Sigmoid colon (tissue), 7 donors: ENCODE data around the gene ZIC5. TPM values are rescaled to one million over a fixed set of nuclear protein-coding genes. Genes with fewer than 3 reads are reported as not detected.

Source experiments
- DNase-seq: peaks from one replicate; pipeline ENCODE4 v3.0.0-alpha.2; 2019
- H3K27ac ChIP-seq, 4 donors: fragments of 200-600 bp; sonication (generic); one replicate each; pipeline ENCODE4 v1.5.1; 2016 to 2019; ENCODE audit warnings: mild to moderate bottlenecking in 1 of 4
- H3K27me3 ChIP-seq, 3 donors: fragments of 200-600 bp; sonication (generic); one replicate each; pipeline ENCODE4 v1.5.1; 2019; ENCODE audit warnings: mild to moderate bottlenecking in 1 of 3
- H3K36me3 ChIP-seq, 4 donors: fragments of 200-600 bp; sonication (generic); one replicate each; pipeline ENCODE4 v1.5.1; 2016 to 2019
- H3K4me1 ChIP-seq, 4 donors: fragments of 200-600 bp; sonication (generic); one replicate each; pipeline ENCODE4 v1.5.1; 2017 to 2019
- H3K4me3 ChIP-seq, 4 donors: fragments of 200-600 bp; sonication (generic); one replicate each; pipeline ENCODE4 v1.5.1; 2017 to 2019; ENCODE audit warnings: mild to moderate bottlenecking in 2 of 4, moderate library complexity in 1 of 4
- H3K9me3 ChIP-seq, 4 donors: fragments of 200-600 bp in 3 of 4; sonication (generic) in 3 of 4; one replicate each; pipeline versions ENCODE4 v1.5.1 to v1.6.1; 2013 to 2019
- EP300 ChIP-seq, 4 donors: sonication (generic); formaldehyde crosslinking; IDR thresholded peaks; one replicate each; pipeline ENCODE4 v1.6.1; 2017; ENCODE audit warnings: antibody characterized with exemption in 4 of 4
- POLR2A ChIP-seq, 2 donors: fragments of 450-650 bp; IDR thresholded peaks; one replicate each; pipeline ENCODE4 v1.6.1; 2016; ENCODE audit warnings: antibody characterized with exemption in 2 of 2, mild to moderate bottlenecking in 2 of 2, moderate library complexity in 2 of 2
- POLR2AphosphoS5 ChIP-seq, 4 donors: sonication (generic); formaldehyde crosslinking; IDR thresholded peaks; one replicate each; pipeline ENCODE4 v1.6.1; 2017; ENCODE audit warnings: antibody characterized with exemption in 4 of 4
- WGBS, 2 donors: extraction: QIAGEN DNeasy Blood & Tissue Kit; methylation state at CpG; one replicate each; pipeline ENCODE4 v1.1.7; 2013; 5-methylcytosine and 5-hydroxymethylcytosine counted together
- intact Hi-C: fragments of 100-400 bp; cut with DNase I; formaldehyde crosslinking; loops from one replicate; pipeline ENCODE4 v1.15.1; 2023
- polyA plus RNA-seq, 3 donors: library from polyadenylated mRNA; stranded (reverse); fragments of 200-250 nt; gene quantifications; one replicate each; pipeline ENCODE4 v1.2.3, GENCODE V29; 2013
- total RNA-seq, 4 donors: library from RNA; depleted of rRNA; stranded (reverse); fragments of >200 nt; gene quantifications; one replicate each; pipeline ENCODE4 v1.1.0, GENCODE V29; 2016
- TF ChIP-seq, protein P1 (sequence below), 4 experiments: fragments of 450-650 bp in 3 of 4; fragments of 200-600 bp in 1 of 4; IDR thresholded peaks; one replicate each; pipeline ENCODE4 v1.5.1; 2016 to 2019; ENCODE audit warnings: antibody characterized with exemption in 4 of 4, mild to moderate bottlenecking in 3 of 4, moderate library complexity in 2 of 4
- donor health status: healthy with polysubstance abuse.
- donor health status: Bipolar disorder and iron deficiency.
- donor health status: healthy.

ZIC5 gene
- total and polyA plus RNA-seq, 7 donors: not detected

DNA sequence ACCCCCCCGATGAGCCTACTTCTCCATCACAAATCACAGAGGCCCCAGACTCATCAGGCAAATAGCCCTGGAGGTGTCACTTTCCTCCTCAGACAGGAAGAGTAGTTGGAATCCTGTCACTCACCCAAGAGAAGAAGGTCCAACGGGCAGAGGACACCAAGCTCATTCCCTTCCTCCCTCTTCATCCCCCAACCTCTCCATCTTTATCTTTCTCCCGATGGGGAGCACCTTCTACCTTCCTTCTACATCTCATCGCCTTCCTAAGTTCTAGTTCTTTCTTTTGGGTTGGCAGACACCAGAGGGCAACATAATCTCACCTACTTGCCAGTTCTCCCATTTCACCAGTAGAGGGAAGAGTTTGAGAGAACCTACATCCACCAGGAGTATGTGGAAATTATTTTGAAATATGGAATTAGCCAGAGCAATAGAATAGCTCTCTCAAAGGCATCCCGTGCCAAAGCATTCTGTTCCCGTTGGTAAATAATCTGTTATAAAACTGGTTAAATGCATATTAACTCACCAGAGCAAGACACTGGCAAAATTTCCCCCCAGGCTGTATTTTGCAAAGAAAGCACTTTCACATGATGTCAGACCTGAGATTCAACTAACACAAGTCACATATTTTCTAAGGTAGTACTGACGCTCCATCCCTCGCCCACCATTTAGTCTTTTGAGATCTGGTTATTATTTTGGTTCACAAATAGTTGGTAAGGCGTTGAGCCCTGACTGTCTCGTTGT is 55.0 kb downstream of the ZIC5 start:
- 37 to 47% methylated on average over 10 of the region's 10 CpGs for WGBS, 2 donors
- no peak for DNase-seq
- H3K9me3 ChIP-seq: no peaks in the 10 kb centered on the region
- peaks cover 3 to 44% (median 9%) of the 10 kb centered on the region in 3 donors for H3K27me3 ChIP-seq
- no peak overlapping the region for H3K4me3 ChIP-seq
- no peaks in the 10 kb centered on the region for H3K4me1 ChIP-seq
- no peak overlapping the region for H3K27ac ChIP-seq
- H3K36me3 ChIP-seq: no peaks in the 10 kb centered on the region
- TF ChIP-seq POLR2AphosphoS5 (IDR thresholded peaks at IDR 0.05) (no peak), POLR2A (IDR thresholded peaks at IDR 0.05) (no peak)
- TF ChIP-seq, protein P1, sequence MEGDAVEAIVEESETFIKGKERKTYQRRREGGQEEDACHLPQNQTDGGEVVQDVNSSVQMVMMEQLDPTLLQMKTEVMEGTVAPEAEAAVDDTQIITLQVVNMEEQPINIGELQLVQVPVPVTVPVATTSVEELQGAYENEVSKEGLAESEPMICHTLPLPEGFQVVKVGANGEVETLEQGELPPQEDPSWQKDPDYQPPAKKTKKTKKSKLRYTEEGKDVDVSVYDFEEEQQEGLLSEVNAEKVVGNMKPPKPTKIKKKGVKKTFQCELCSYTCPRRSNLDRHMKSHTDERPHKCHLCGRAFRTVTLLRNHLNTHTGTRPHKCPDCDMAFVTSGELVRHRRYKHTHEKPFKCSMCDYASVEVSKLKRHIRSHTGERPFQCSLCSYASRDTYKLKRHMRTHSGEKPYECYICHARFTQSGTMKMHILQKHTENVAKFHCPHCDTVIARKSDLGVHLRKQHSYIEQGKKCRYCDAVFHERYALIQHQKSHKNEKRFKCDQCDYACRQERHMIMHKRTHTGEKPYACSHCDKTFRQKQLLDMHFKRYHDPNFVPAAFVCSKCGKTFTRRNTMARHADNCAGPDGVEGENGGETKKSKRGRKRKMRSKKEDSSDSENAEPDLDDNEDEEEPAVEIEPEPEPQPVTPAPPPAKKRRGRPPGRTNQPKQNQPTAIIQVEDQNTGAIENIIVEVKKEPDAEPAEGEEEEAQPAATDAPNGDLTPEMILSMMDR (IDR thresholded peaks at IDR 0.05): peak; percentile 32 to 79 (median 62)
- intact Hi-C loops: loop anchor here (1.0 to 5.0 kb wide), 2 partner anchors 321 to 598 kb away; no protein-coding TSS in a partner anchor

DNA sequence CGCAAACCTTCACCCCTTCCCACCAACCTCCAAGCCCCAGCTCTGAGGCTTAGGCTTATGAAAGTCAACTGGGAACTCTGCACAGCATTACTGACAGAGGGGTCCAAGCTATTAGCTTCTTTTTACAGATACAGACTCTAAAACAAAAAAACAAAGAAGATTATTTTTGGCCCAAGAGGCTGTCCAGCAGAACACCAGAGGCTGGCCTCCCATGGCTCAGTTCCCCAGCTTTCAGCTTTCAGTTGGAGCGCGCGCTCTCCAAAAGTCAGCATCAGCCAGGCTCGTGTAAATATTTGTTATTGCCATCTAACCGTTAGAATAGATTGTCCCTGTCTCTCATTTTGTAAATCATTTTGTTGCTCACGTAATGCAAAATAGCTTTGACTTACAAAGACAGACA is 58.4 kb downstream of the ZIC5 start:
- intact Hi-C loops: no loop called here
- Histone ChIP-seq H3K4me3 (no peak overlapping the region), H3K4me1 (no peaks in the 10 kb centered on the region), H3K27ac (no peak overlapping the region), H3K36me3 (no peaks in the 10 kb centered on the region), H3K9me3 (no peaks in the 10 kb centered on the region), H3K27me3 (peaks cover 3 to 75% (median 14%) of the 10 kb centered on the region in 3 donors)
- WGBS, 2 donors: 79 to 81% methylated on average over 7 of the region's 7 CpGs
- no peak for DNase-seq
- TF ChIP-seq, protein P1 (IDR thresholded peaks at IDR 0.05): no peak
- TF ChIP-seq EP300 (IDR thresholded peaks at IDR 0.05): no peak
- TF ChIP-seq POLR2A (IDR thresholded peaks at IDR 0.05): no peak
- no peak for TF ChIP-seq POLR2AphosphoS5 (IDR thresholded peaks at IDR 0.05)

Other genes starting within 250 kb of the ZIC5 start
- not detected for gene ZIC2, start 10.0 kb upstream of the ZIC5 start, total RNA-seq
- under 1 TPM in 1 of 3 donors, not detected in 2; 0.03 TPM for gene ZIC2, start 10.0 kb upstream of the ZIC5 start, polyA plus RNA-seq
- gene PCCA, start 117.3 kb upstream of the ZIC5 start, total RNA-seq: 10 to 100 TPM; 42.8 to 45.6 (median 45.2) TPM
- 10 to 100 TPM; 18.0 to 35.4 (median 28.8) TPM for gene PCCA, start 117.3 kb upstream of the ZIC5 start, polyA plus RNA-seq